Measurements from ENCODE around the gene MRPL50.
A peak's percentile ranks its signal among the peaks of the same experiment; 100 is the strongest.

MRPL50 gene

DNA sequence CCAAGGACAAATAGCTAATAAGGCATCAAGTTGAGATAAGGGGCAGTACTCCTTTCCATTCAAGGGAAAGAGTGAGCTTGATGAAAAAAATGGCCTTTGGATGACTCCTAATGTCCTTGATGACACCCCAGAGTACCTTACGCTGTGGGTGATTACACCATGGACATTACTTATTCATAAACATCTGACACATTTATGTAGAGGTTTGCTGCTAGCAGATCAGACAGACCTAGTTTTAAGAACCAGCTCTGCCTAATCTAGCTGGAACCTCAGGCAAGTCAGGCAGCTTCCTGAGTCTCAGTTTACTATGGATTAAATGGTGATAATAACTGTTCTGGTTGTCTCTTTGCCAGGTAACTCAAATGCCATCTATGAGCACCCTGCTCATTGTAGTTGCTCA lies 34.3 kb upstream of the MRPL50 start:
- in situ Hi-C loops (cut with MboI; ENCODE audit: low sequenced_read_pairs, unreplicated experiment), result no loop called here
- no peak for DNase-seq (ENCODE audit: low spot score)
- TF ChIP-seq, protein P1, sequence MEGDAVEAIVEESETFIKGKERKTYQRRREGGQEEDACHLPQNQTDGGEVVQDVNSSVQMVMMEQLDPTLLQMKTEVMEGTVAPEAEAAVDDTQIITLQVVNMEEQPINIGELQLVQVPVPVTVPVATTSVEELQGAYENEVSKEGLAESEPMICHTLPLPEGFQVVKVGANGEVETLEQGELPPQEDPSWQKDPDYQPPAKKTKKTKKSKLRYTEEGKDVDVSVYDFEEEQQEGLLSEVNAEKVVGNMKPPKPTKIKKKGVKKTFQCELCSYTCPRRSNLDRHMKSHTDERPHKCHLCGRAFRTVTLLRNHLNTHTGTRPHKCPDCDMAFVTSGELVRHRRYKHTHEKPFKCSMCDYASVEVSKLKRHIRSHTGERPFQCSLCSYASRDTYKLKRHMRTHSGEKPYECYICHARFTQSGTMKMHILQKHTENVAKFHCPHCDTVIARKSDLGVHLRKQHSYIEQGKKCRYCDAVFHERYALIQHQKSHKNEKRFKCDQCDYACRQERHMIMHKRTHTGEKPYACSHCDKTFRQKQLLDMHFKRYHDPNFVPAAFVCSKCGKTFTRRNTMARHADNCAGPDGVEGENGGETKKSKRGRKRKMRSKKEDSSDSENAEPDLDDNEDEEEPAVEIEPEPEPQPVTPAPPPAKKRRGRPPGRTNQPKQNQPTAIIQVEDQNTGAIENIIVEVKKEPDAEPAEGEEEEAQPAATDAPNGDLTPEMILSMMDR (IDR thresholded peaks at IDR 0.05; ENCODE audit: borderline replicate concordance, control extremely low read depth, extremely low read depth, insufficient read depth, missing control alignments), result no peak

DNA sequence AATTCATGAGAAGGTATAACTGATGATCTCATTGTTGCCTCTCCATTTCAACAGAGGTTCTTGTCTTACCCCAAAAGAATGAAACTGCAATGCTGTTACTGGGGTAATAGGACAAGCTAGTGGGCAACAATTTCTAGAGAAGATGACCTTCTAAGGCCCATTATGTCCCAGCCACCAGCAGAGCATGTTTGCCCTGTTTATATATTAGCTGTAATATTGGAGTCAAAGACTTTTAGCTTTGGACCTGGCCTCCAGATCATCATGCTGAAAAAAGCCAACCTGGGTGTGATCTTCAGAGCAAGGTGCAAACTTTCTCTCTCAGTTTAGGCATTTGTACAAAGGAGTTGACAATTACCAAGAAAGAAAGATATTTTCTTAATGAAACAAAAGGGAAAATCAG lies 33.8 kb upstream of the MRPL50 start:
- DNase-seq (ENCODE audit: low spot score), result no peak
- TF ChIP-seq, protein P1 (IDR thresholded peaks at IDR 0.05; ENCODE audit: borderline replicate concordance, control extremely low read depth, extremely low read depth, insufficient read depth, missing control alignments), result no peak
- in situ Hi-C loops (cut with MboI; ENCODE audit: low sequenced_read_pairs, unreplicated experiment), result no loop called here

DNA sequence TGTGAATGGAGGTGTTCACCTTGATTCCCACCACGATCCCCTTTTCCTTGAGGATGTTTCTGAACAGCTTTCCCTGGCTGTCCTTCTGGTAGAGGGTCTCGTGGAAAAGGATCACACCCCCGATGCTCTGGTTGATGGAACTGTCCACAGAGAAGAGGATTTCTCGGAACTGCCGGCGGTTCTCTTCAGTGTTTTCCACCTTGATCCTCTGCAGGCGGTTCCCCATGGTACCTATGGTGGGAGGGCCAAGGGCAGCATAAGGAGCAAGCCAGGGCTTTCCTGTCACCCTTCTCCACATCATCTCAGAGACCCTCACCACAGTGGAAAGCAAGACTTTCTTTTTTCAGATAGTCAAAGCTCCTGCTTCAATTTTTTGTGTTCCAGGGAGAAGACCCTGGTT lies 31.3 kb upstream of the MRPL50 start:
- in situ Hi-C loops (cut with MboI; ENCODE audit: low sequenced_read_pairs, unreplicated experiment), result no loop called here
- TF ChIP-seq, protein P1 (IDR thresholded peaks at IDR 0.05; ENCODE audit: borderline replicate concordance, control extremely low read depth, extremely low read depth, insufficient read depth, missing control alignments), result no peak
- no peak for DNase-seq (ENCODE audit: low spot score)

DNA sequence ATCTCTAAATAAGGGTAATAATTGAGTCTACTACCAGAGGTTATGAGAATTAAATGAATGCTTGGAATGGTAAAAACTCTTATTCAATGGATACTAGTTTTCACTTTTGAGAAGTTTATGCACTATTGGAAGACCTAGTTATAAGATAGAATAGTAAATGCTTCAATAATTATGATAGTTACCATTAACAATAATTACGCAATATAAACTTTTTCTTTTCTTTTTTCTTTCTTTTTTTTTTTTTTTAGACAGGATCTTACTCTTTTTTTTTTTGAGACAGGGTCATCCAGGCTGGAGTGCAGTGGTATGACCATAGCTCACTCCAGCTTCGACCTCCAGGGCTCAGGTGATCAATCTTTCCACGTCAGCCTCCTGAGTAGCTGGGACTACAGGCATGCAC lies 30.5 kb upstream of the MRPL50 start:
- in situ Hi-C loops (cut with MboI; ENCODE audit: low sequenced_read_pairs, unreplicated experiment), result no loop called here
- TF ChIP-seq, protein P1 (IDR thresholded peaks at IDR 0.05; ENCODE audit: borderline replicate concordance, control extremely low read depth, extremely low read depth, insufficient read depth, missing control alignments), result no peak
- DNase-seq (ENCODE audit: low spot score), result no peak

DNA sequence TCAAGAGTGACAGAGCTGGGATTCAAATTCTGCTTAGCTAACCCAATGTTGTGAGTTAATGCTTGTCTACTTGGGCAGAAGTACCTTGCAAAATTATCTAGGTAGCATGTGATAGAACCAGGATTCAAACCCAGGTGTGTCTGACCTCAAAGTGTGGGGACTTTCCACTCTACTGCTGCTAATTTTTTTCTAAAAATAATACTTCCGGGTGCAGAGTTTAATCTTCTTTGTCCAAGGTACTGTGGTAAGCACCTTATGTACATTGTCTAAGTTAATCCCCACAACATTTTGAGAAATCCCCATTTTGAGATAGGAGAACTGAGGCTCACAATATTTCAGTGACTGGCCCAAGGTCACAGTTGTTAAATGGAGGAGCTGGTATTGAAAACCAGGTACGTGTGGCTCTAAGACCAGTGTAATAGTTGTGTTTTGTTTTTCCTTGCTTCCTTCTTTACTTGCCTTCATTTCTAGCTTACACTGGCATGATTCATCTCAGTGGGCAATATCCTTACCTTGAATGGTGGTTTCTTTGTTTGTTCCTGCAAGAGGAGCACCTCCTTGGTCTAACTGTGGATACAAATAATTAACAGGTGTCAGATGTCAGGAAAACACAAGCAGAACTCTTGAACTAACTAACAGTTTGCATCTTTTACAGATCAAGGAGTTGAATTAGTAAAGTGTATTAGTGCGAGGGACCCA lies 29.7 kb upstream of the MRPL50 start:
- TF ChIP-seq, protein P1 (IDR thresholded peaks at IDR 0.05; ENCODE audit: borderline replicate concordance, control extremely low read depth, extremely low read depth, insufficient read depth, missing control alignments), result no peak
- in situ Hi-C loops (cut with MboI; ENCODE audit: low sequenced_read_pairs, unreplicated experiment), result no loop called here
- DNase-seq (ENCODE audit: low spot score), result peak; percentile 18

DNA sequence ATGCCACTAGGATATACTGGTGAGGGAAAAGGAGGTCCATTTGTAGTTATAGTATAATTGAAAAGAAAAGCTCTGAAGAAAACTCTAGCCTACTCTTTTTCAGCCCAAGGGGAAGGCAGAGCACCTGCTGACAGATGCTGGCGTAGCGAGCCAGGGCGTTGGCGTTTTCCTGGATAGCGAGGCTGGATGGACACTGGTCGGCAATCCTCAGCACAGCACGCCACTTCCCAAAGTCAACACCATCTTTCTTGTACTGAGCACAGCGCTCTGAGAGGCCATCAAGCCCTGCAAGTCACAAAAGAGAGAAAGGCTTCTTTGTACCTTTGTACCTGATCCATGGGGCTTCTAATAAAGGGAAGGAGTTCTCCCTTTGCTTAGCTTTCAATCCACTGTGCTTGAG lies 28.9 kb upstream of the MRPL50 start:
- no peak for DNase-seq (ENCODE audit: low spot score)
- TF ChIP-seq, protein P1 (IDR thresholded peaks at IDR 0.05; ENCODE audit: borderline replicate concordance, control extremely low read depth, extremely low read depth, insufficient read depth, missing control alignments), result no peak
- in situ Hi-C loops (cut with MboI; ENCODE audit: low sequenced_read_pairs, unreplicated experiment), result no loop called here
